Astrocyte of the hippocampus (primary cell): Measurements from ENCODE around the gene ST8SIA6.

ENCODE experiments used
- DNase-seq: peaks from one replicate; pipeline ENCODE4 v3.0.0; 2011; ENCODE audit warnings: low read depth, low spot score

Gene ST8SIA6

DNA sequence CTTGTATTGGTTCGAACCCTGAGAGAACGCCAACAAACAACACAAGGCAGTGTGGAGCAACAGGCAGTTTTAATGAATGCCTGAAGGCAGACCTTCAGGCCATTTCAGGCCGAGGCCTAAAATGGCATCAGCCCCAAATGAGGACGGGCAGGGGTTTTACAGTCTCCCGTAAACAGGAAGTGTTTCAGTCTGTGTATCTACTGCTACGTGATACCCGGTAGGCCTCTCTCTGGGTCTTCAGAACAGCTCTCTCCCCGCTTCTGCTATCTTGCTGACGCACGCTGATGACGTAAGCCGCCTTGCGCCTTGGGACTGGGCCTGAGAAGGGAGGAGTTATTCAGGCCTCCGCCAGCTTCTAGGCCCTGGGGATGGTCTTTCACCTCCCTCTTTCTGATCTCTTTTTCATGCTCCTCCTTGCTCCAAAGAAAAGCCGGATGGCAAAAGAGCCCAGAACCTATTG lies 67.7 kb downstream of the ST8SIA6 start:
- peak; percentile 4 for DNase-seq

DNA sequence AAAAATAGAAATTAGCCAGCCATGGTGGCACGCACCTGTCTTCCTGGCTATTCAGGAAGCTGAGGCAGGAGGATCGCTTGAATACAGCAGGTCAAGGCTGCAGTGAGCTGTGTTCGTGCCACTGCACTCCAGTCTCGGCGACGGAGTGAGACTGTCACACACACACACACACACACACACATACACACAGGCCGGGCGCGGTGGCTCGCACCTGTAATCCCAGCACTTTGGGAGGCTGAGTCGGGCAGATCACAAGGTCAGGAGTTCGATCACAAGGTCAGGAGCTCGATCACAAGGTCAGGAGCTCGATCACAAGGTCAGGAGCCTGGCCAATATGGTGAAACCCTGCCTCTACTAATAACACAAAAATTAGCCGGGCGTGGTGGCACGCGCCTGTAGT lies 68.4 kb downstream of the ST8SIA6 start:
- DNase-seq = no peak

GRCh38 chr10:17385066-17385465 lies 69.3 kb downstream of the ST8SIA6 start:
- DNase-seq = no peak

DNA sequence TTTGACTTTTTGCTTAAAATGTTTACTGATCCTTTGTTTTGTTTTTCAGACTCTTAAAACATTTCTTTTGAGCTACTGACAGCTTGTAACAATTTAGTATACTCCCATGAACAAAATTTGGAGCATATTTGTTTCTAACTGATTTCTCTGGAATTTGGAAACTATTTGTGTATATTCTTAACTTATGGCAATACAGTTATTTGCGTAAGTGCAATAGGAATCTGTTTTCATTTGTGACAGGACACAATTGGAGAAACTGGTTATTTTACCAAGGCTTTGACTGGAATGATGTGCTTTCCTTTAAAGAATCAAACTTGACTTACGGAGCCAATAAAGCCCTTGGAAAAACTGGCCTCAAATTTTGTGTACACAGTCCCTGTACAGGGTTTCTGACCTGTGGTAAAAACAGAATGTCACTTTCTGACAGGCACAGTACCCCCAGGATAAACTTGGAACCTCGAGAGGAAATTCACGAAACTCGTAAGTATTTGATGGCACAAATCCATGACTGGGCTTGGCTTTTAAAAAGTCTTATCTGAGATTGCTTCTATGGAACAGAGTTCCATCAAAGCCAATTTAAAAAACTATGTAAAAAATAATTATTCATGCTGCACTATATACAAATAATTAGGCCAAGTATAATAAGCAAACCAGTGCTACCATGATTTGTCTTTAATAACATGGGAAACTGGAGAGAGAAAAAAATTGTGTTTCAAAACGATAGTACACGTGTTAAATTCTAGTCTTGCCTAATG lies 70.4 kb downstream of the ST8SIA6 start:
- DNase-seq = peak; percentile 4

- no peak for DNase-seq
These were observed 72.8 kb downstream of the ST8SIA6 start for GRCh38 chr10:17381502-17382142.

GRCh38 chr10:17380888-17381287 lies 73.5 kb downstream of the ST8SIA6 start:
- no peak for DNase-seq

- no peak for DNase-seq
These were observed 74.4 kb downstream of the ST8SIA6 start for GRCh38 chr10:17380016-17380415.

GRCh38 chr10:17379151-17379690 lies 75.2 kb downstream of the ST8SIA6 start:
- DNase-seq = no peak

GRCh38 chr10:17375936-17376584 lies 78.3 kb downstream of the ST8SIA6 start:
- DNase-seq = peak; percentile 3

DNA sequence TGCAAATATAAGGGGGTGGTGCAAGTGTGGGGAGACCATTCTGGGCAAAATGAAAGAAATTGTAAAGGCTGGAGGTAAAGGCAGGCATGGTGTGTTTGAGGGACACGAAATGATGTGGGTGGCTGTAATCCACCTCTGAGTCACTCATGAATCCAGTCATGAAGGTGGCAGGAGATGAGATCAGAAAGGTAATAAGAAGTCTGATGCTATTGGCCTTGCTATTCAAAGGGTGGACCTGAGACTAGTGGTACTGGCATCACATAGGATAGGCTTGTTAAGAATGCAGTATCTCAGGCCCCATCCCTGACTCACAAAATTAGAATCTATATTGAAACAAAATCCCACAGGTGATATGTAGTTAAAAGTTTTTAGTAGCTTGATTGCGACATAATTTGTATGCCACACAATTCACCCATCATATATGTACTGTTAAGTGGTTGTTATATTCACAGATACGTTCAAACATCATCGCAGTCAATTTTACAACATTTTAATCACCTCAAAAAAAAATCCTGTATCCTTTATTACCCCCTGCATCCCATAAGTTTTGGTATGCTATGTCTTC lies 85.6 kb downstream of the ST8SIA6 start:
- no peak for DNase-seq

DNA sequence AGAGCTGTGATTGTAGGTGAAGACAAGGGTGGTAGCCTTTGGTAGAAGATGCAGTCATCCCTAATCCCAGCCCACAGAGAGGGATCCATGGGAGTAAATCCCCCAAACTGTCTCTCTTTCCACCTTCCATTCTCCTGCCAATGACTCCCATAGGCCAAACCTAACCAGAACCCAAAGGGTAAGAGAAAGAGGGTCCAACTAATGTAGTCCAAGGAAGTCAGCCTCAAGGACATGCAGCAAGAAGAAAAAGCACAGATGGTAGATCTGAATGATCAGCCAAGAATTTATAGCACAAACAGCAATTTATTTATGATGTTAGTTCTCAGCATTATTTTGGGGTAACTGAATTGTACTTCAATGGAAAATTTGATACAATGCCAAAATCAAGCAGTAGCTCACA lies 87.7 kb downstream of the ST8SIA6 start:
- DNase-seq = no peak

DNA sequence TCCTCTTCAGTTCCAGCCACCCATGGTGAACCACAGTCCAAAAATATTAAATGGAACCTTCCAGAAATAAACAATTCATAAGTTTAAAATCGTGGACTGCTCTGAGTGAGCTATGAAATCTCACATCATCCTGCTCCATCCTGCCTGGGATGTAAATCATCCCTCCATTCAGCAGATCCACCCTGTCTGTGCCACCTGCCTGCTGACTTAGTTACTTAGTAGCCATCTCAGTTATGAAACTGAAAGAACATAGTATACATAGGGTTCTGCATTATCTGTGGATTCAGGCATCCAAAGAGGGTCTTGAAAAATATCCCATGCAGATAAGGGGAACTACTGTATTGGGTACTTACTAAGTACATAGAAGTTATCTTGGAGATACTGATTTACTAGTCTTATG lies 89.0 kb downstream of the ST8SIA6 start:
- no peak for DNase-seq

- no peak for DNase-seq
These were observed 95.9 kb downstream of the ST8SIA6 start for GRCh38 chr10:17358461-17358860.

GRCh38 chr10:17357781-17358180 lies 96.6 kb downstream of the ST8SIA6 start:
- no peak for DNase-seq

- no peak for DNase-seq
These were observed 97.6 kb downstream of the ST8SIA6 start for GRCh38 chr10:17356820-17357219.

DNA sequence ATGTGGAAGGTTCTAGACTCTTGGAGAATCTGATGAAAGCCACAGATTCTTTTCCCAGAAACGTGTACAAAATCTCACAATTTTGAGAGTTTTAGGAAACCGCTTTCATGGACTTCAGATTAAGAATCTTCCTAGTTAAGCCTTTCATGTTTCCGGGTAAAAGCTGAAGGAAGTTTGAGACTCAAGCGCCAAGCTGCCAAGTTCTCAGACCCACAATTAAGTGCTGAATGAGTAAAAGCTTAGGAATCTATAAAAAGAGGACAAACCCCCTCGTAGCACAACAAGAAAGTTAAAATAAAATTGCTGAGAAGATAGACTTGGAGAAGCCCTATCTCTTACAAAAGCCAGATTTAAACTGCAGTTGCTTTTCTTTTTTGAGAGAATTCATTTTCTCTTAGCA lies 99.6 kb downstream of the ST8SIA6 start:
- peak; percentile 42 for DNase-seq

DNA sequence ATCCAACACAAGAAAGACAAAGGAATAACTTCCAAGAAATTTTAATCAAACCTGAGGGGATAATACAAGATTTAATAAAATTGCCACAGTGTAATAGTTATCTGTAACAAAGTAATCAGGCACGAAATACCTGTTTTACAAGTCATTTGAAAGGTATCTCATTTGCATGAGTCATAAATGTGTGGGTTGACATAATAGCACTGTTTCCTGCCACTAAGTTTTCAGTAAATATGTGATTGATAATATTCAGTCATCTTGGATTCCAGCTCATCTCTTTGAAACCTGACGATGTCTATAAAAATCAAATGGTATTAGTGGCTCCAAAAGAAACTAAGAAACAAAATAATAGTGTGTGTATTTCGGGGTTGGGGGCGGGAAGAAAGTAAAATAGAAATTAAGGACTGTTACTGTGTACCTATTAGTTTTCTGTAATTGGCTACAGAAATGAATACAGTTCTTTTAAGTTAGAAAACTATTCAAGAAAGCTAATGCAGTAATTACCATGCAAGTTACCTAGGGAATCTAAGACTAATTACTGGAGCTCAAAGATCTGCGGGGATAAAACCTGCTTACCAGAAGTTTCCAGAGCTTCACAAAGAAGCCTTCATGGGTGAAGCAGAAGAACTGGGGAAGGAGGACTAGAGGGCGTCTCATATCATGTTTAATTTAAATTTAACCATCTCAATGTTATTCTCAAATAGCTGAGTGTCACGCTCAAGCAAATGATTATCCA lies 100.7 kb downstream of the ST8SIA6 start:
- no peak for DNase-seq

DNA sequence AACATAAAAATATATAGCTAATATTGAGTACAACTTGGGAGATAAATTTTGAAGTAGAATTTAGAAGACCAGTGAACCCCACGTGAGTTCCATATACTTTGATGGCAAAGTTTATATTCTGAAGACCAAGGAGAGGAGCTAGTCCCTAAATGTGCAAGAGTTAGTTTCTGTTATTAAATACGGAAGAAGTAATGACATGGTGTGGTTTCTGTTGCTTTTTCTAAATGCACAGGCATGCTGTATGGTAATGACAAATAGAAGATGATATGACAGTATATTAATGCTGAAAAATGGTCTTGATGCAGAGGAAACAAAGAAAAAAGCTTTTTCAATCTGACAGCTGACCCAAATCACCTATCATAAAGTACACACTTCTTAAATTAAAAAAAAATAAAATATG lies 101.8 kb downstream of the ST8SIA6 start:
- no peak for DNase-seq

GRCh38 chr10:17351506-17351905 lies 102.9 kb downstream of the ST8SIA6 start:
- DNase-seq = no peak

DNA sequence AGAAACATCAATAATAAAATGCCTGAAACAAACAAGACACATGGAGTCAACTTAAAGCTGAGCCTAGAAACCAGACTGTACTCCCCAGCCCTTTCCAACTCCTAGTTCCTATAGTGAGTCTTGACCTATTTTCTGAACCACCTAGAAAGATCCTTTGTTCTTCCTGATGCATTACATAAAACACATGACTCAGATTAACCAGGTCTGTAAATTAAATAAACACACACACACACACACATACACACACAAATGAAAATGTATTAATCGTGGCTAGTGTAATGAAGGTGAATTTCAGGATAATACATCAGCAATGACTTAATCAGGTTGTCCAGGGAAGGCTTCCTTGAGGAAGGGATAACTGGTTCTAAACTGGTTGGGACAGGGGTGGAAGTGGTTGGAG lies 104.7 kb downstream of the ST8SIA6 start:
- no peak for DNase-seq
